Motor neuron (in vitro differentiated cells): ENCODE results near the gene NUDT9. TPM values are rescaled to one million over a fixed set of nuclear protein-coding genes. Genes with fewer than 3 reads are reported as not detected.

ENCODE experiments used
- ATAC-seq, 8 experiments: fragments of 200-7000 bp; cut with Tn5 transposase; replicated peaks in 6 of 8; 2 replicates each; pipeline ENCODE4 v1.8.0; 2021; ENCODE audit warnings: mild to moderate bottlenecking in 8 of 8, moderate library complexity in 8 of 8
- H3K27ac ChIP-seq, 2 donors: fragments of 250-450 bp; sonication (Bioruptor Pico); 2 replicates each; pipeline ENCODE4 v1.9.0; 2021; ENCODE audit warnings: antibody characterized with exemption in 2 of 2, mild to moderate bottlenecking in 2 of 2, moderate library complexity in 1 of 2
- H3K4me1 ChIP-seq, 2 donors: fragments of 250-450 bp; sonication (Bioruptor Pico); replicated peaks in 1 of 2; 2 replicates each; pipeline ENCODE4 v1.6.1; 2021; ENCODE audit warnings: antibody characterized with exemption in 2 of 2, mild to moderate bottlenecking in 2 of 2, moderate library complexity in 1 of 2
- H3K4me3 ChIP-seq, 5 donors: fragments of 250-450 bp; sonication (Bioruptor Pico); 2 replicates each; pipeline ENCODE4 v1.9.0; 2021; ENCODE audit warnings: antibody characterized with exemption in 5 of 5, mild to moderate bottlenecking in 5 of 5, moderate library complexity in 4 of 5
- WGBS, 10 experiments: fragments of 450-650 bp; shearing (Covaris generic); methylation state at CpG; one replicate each; pipeline ENCODE4 v1.0.0; 2022; 5-methylcytosine and 5-hydroxymethylcytosine counted together
- in situ Hi-C, 9 experiments: fragments of 400-800 bp; cut with MboI; loops; one replicate each; pipeline ENCODE4 v1.15.0; 2021; ENCODE audit warnings: low sequenced_read_pairs in 9 of 9, low pct_unique_long_range_greater_than_20kb in 2 of 9; ENCODE audit not compliant: unreplicated experiment in 9 of 9
- total RNA-seq, 8 experiments: library from RNA; unstranded; fragments of 300-600 nt; gene quantifications; 2 replicates each; pipeline versions ENCODE4 v1.2.3 to v1.2.4, GENCODE V29; 2022

Gene NUDT9
- total RNA-seq, 8 experiments from 2014 or later: 11.6 to 29.1 (median 16.4) TPM

DNA sequence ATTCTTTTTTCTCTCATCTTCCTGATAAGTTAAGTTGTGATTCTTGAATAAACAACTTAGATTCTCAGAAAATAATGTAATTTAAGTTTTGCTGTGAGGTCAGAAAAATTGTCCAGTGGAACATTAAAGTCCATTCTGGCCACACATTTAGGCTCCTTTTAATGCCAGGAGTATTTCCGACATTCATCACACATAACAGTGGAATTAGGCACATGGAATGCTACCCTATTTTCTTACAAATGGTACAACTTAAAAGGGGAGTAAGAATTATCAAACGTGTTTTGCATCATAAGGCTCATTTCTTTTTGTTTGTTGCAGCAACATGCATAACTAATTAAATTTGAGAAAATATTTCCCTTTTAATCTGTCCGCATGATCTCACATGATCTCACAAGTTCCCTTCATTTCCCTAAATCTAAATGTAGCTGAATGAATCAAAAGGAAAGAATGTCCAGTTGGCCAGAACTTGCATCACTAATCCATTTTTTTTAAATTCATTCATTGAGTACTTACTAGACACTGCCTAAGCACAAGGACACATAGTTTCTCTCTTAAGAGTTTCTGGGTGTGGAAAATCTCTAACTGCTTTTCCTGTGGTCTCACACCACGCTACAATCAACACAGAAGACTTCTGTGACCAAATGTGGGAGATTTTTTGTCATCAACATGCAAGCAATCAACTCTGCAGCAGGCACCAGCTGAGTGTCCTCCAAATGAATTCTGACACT, 84.8 kb downstream of the NUDT9 start:
- WGBS, 10 experiments: 8 to 98% (median 67%) methylated on average over 2 to 4 of the region's 4 CpGs; no CpG with 5 or more reads in 1 of the 10 experiments
- Histone ChIP-seq H3K4me1 (no peaks in the 10 kb centered on the region), H3K27ac (no peak overlapping the region), H3K4me3 (no peak overlapping the region)
- in situ Hi-C loops: no loop called here
- ATAC-seq: peak in 3 of 8 experiments; percentile 49 to 96 (median 96)

Other genes starting within 250 kb of the NUDT9 start
- gene KLHL8, start 202.0 kb upstream of the NUDT9 start, total RNA-seq: 10 to 100 TPM in 6 of 8 experiments, 1 to 10 TPM in 2; 4.8 to 17.3 (median 12.7) TPM
- 10 to 100 TPM in 2 of 8 experiments, 1 to 10 TPM in 1, under 1 TPM in 5; 0.21 to 19.3 (median 0.65) TPM for gene HSD17B13, start 99.7 kb upstream of the NUDT9 start, total RNA-seq
- 10 to 100 TPM; 19.1 to 34.2 (median 22.3) TPM for gene HSD17B11, start 31.4 kb upstream of the NUDT9 start, total RNA-seq
- 100 to 1,000 TPM in 1 of 8 experiments, 10 to 100 TPM in 2, 1 to 10 TPM in 3, under 1 TPM in 2; 0.36 to 473 (median 7.8) TPM for gene SPARCL1, start 106.8 kb downstream of the NUDT9 start, total RNA-seq
- under 1 TPM in 7 of 8 experiments, not detected in 1; 0.05 to 0.24 (median 0.10) TPM for gene DSPP, start 186.0 kb downstream of the NUDT9 start, total RNA-seq
- under 1 TPM in 3 of 8 experiments, not detected in 5; 0.13 to 0.62 (median 0.31) TPM for gene DMP1, start 227.7 kb downstream of the NUDT9 start, total RNA-seq